GM19463 (cell line): ENCODE results near the gene SLC22A4.
A peak's percentile ranks its signal among the peaks of the same experiment; 100 is the strongest.

ENCODE experiments used
- ATAC-seq: cut with Tn5 transposase; IDR thresholded peaks from one replicate; pipeline ENCODE4 v1.9.1; 2021; ENCODE audit warnings: mild to moderate bottlenecking, moderate library complexity; ENCODE audit not compliant: unreplicated experiment

Gene SLC22A4

DNA sequence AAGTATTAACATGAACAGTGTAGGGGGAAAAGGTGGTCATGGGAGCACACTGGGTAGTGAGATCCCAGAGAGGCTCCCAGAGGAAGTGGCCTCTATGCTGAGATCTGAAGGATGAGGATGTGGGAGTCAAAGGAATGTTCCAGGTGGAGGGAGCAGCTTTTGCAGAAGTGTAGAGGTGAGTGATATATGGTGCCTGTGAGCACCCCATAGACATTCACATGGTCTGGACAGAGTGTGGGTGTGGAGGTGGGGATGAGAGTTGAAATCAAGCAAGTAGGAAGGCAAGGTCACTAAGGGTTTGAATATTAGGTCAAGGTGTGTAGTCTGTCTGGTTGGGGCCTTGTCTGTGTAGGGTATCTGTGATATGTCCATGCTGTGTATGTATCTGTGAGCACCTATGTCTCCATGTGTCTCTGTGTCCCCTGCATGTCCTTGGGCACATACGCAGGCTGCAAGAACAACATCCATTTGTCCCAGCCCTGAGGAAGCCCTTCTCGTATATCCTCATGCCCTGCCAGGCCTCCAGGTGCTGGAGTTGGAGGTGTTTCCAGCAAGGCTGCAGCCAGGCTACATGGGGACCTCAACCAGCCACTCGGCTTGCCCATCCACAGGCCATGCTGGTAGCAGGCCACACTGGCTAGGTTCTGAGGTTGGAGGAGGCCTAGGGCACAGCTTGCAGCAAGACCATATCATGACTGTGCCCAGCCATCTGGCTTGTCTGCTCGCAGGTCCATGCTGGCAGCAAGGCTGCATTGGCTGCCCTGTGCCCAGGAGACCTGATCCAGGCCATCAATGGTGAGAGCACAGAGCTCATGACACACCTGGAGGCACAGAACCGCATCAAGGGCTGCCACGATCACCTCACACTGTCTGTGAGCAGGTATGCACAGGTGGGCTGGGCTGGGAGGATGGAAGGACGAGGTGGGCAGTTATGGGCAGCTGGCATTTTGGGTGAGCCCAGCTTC, 32.0 kb upstream of the SLC22A4 start:
- no peak for ATAC-seq

DNA sequence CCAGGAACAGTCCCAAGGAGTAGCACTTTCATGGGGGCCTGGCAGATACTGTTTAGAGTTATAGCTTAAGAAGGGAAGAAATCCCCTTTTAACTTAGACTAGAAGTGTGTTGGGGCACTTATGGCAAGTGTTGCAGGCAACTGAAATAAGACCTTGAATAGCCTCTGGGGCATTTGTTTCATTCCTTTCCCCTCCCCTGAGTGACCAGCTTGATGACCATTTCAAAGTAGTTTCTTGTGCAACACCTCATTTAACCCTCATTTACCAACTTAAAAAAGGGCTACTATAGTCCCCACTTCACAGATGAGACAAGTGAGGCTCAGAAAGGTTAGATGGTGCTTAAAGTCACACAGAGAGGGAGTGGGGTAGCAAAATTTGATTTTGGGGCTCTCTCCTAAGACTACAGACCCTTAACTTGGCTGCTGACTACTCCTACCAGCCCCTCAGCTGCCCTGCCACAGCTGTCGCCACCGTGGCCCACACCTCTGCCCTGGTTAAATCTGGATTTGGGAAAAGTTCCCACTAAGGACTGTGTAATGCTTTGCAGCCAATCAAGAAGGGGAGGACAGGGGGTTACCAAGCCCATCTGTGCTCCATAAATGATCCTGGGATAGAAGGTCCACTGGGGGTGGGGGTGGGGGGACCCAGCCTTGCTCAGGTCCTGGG, 31.2 kb upstream of the SLC22A4 start:
- no peak for ATAC-seq

DNA sequence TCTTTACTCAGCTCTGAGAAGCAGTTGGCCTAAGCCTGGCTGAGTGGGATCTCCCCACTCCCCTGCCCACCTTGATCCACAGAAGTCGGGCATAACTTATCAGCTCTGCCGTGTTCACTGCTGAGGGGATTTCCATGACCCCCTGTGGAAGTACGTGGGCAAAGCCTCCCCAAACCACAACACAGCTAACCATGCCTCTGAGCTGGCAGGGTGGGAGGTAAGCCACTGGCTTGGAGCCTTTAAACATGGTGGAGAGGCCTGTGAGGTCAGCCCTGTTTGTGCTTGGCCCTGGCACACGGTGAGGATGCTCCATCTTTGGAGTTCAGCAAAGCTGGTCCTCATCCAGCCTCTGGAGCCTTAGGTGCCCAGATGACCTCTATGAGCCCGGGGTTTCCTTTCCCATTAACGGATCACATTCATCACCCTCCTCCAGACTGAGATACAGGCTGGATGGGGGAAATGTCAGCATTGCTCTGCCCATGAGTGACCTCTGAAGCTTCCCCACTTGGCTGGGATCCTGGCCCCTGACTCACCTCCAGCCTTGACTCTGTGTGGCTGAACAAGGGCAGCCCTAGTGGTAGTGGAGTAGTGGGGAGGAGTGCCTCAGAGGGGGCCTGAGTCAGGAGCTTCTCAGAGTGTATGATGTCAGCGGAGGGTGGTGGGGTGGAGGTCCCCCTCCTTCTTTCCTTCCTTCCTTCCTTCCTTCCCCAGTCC, 30.5 kb upstream of the SLC22A4 start:
- ATAC-seq = no peak

DNA sequence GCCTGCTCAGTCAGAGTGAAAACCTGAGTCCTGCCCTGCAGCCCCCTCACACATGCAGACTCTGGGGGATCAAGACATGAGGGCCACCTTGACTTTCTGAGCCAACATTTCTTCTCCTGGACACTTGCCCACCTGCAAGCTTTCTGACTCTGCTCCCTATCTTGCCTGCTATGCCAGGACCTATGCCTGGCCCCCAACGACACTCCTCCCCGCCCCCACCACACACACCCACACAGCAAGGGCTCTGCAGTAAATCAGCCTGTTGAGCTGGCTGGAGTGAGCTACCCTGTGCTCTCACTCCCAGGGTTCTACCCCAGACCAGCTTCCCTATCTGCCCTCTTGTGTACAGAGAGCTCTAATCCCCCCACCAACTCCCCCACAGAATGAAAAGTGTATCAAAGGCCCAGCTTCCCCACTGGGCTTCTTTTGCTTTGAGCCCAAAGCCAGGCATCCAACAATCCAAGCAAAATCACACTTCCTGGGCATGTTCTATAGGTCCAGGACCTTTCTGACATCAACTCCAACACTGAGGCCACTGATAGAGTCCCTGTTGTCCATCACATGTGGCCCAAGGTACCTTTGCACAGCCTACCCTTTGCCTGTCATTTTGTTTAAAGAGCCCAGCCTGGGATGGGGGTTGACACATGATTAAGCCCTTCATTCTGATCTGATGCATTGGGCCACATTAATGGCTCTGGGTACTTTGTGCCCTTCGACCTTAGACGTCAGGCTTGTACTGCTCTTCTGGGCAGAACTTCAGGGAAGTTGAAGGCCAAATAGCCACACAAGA, 29.5 kb upstream of the SLC22A4 start:
- ATAC-seq = no peak

DNA sequence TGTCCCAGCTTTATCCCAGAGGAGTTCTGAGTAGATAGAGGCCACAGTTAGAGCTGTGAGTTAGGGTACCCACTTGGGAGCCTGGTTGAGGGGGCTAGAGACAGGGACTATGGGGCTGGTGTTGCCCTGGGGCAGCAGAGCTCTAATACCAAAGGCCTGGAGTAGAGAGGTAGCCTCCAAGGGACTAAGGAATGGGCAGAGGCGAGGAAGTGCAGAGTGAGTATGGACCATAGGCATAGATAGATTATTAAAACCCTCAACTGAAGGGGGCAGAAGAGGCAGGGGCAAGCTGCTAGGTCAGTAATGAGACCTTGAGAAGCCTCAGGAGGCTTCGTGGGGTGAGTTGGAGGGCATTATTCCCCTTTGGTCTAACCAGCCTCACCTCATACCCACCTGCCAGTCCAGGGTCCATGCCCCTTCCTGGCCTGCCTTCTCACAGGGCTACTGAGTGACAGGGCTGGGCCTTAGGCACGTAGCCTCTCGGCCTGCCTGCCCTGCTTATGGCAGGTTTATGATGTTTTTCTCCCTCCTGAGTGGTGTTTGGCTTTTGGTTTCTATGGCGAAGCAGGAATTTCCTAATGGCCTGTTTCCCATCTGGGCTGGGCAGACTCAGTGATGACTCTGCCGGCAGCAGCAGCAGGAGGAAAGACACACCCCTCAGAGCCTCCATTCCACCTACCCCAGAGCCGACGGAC, 28.7 kb upstream of the SLC22A4 start:
- ATAC-seq = no peak

DNA sequence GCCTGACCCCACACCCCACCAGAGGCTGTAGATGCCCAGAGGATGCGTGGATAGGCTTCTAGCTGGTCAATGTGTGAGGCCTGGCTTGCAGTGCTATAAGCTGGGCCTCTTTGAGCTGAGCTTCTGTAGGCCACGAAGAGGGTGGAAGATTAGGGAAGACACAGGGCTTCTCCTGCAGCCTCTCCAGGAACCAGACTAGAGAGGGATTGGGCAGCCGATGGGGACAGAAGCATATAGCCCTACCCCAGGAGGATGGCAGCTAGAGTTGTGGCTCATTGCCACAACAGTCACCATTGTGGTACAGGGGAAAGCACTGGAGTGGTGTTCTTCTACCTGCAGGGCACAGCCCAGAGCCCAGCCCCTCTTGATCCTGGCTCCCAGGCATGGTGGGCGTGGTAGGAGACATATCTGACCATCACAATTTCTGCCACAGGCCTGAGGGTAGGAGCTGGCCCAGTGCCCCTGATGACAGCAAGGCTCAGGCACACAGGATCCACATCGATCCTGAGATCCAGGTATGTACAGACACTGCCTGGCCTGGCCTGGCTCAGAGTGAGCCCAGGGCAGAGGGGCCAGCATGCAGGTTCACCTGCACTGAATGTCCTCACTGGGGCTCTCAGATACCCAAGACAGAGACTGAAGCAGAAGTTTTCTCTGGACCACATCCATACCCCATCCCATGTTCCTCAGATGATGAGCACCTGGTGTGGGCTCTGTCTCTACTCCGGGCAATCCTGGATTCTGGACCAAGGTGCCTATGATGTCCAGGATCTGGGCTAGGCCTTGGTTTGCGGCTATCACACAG, 28.0 kb upstream of the SLC22A4 start:
- no peak for ATAC-seq

DNA sequence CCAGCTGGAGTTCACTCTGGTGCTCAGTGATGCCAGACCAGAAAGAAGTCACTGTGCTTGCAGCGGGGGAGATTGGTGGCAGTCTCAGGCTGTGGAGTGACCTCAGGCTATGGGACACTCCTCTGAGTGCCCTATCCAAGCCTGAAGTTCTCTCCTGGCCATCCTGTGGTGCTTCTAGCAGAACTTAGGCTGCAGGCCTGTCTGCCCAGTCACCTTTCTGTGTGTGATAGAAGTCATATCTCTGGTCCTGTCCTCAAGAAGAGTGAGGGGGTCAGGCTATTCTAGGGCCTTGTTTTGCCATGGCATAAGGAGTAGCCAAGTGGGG, 27.4 kb upstream of the SLC22A4 start:
- ATAC-seq = no peak

DNA sequence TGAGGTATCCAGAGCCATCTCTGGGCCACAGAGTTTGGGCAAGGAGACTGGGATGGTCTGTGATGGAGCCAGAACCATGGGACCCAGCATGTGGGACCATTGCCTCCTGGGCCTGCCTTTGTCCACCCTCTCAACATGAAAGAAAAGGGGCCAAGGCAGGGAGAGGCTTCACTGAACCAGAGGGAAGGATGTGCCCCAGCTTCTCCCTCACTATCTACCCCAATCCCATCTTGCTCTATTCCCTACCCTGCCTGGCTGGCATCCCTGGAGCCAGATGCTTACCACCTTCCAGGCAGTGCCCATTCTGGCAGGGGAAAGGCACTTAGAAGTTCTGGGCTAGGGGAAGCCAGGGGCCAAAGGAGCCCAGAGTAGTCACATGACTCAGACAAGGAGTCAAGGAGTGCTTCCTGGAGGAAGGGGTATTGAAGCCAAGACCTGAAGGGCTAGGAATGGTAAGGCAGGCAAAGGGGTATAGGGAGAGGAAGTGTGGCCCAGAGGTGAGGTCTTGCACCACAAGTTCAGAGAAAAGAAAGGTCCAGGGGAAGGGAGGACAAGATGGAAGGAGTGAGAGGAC, 26.9 kb upstream of the SLC22A4 start:
- no peak for ATAC-seq

DNA sequence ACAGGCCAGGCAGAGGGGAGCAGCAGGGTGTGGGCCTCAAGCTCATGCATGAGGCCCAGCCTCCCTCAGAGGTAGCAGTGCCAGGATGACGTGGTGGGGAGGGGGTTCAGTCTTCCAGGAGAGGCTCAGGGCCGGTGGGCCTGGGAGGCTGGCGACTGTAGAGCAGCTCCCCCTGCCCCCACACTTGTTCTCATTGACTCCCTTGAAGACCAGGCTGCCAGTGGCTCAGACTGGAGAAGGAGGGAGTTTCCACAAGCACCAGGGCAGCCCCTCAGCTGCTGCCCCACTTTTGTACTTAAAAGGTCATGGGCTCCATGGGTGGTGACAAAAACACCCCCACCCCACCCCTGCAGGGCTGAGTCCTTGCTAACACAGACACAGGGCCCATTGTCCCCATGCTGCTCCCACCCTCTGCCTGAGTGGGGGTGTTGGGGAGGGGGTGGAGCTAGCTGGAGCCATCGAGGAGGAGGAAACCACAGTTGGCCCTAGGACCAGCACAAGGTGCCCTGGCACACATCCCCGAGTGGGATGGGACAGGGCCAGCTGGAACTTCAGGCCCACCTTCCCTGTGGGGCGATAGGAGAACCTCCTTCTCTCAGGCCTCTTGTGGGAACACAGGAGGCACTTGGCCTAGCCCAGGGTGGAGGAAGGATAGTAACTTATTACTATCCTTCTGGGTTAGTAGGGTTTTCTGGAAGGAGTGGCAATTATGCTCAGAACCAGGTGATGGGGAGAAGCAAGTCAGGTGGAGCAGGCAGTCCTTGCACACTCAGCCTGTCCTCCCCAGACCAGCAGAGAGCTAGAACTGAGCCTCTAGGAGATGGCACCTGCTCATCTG, 26.0 kb upstream of the SLC22A4 start:
- peak; percentile 40 for ATAC-seq

DNA sequence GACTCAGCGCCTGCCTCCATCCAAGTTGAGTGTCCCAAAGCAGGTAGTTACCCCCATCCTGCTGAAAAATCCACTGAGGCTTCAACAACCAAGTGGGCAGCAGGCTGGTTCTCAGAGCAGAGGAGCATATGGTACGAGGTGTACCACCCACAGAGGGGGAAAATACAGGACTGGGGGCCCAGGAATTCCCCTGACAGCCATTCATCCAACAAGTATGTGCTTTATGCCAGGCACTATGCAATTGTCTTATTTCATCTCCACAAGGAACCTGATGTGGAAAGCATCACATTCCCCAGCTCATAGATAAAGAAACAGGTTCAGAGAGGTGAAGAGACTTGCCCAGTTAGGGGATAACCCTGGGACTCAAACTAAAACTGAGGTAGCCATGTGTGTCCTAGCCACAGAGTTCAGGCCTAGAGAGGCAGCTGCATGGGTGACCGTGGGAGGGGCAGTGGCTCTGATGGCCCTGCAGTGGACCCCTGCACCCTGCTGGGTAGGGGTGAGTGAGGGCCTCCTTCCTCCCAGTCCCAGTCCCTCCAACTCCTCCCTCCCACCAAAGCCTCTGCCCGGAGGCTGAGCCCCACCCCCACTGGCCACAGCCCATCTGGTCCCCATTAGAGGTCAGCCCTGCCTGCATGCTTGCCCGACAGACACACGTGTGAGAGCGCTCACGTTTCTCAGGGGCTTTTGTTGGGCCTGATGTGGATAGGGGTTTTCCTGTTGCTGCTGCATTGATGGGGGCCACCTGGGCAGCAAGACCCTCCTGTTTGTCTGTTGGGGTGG, 25.2 kb upstream of the SLC22A4 start:
- ATAC-seq = peak; percentile 71

DNA sequence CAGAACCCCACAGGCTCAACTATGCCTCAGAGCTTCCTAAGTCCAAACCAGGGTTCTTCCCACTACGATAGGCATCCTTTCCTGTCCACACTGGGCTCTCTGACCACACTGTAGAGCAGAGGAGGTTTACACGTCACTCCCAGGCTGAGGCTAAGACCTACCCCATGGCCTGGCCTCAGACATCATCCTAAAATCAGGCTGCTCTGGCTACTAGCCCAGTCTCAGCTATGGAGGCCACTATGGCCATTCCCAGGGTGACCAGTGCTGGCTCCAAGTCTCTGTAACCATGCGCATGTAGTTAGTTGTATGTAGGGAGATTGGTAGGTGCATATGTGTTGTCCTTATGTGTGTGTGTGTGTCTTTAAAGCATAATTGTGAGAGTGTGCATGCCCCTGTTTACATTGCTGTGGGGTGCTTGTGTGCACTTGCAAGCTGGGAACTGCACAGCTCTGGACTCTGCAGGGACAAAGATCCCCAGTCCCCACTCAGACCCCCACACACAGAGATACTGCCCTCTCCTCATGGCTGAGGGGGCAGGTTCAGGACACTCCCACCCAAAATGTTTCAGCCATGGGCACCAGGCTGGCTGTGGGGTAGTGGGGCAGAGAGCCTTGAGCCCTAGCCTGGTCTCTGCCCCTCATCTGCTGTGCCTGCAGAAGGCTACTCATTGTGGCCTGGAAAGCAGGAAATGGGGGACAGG, 24.4 kb upstream of the SLC22A4 start:
- ATAC-seq = no peak

DNA sequence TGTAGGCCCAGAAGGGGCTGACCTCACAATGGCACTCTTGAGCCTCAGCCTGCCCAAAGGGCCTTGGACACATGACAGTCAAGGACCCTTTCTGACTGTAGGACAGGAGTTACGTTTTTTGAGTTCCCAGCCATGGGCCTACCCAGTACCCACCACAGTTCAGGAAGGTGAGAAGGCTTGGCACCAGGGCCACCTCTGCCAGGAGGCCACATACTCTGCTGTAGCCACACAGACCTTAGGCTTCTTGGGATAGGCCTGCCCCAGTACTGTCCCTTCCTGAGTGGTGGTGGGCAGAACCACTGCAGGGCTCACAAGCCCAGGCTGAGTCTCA, 23.9 kb upstream of the SLC22A4 start:
- no peak for ATAC-seq

DNA sequence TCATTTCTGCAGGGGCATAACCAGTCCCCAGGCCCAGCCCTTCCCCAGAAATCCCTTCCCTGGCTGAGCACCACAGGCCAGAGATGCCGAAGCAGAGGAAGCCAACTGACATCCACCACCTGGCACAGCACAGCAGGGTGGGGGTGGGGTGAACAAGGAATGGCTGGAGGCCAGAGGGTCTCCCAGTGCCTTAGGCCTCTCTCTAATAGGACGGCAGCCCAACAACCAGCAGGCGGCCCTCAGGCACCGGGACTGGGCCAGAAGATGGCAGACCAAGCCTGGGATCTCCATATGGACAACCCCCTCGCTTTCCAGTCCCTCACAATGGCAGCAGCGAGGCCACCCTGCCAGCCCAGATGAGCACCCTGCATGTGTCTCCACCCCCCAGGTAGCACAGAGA, 23.5 kb upstream of the SLC22A4 start:
- ATAC-seq = no peak

DNA sequence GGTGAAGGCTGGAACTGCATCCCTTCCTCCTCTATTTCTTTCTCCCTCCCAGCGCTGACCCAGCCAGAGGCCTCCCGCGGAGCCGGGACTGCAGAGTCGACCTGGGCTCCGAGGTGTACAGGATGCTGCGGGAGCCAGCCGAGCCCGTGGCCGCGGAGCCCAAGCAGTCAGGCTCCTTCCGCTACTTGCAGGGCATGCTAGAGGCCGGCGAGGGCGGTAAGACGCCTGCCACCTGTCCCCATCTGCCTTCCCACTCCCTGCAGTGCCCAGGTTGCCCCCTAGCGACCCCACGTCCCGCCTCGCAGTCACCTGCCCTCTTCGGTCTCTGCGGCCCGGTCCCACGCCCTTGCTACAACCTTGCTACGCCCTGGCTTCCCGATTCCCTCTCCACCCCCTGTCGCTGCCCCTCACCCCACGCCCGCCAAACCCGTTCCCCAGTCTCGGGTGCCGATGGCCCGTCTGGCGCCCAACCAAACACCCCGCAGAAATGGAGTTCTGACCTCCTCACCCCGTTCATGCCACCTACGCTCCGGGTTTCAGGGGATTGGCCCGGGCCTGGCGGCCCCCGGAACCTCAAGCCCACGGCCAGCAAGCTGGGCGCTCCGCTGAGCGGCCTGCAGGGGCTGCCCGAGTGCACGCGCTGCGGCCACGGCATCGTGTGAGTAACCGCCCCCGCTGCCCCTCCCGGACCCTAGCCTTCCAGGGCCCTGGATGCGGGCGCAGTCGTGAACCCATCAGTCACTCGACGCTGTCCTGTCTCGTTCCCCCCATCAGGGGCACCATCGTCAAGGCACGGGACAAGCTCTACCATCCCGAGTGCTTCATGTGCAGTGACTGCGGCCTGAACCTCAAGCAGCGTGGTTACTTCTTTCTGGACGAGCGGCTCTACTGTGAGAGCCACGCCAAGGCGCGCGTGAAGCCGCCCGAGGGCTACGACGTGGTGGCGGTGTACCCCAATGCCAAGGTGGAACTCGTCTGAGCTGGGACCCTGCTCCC, 22.6 kb upstream of the SLC22A4 start:
- no peak for ATAC-seq

DNA sequence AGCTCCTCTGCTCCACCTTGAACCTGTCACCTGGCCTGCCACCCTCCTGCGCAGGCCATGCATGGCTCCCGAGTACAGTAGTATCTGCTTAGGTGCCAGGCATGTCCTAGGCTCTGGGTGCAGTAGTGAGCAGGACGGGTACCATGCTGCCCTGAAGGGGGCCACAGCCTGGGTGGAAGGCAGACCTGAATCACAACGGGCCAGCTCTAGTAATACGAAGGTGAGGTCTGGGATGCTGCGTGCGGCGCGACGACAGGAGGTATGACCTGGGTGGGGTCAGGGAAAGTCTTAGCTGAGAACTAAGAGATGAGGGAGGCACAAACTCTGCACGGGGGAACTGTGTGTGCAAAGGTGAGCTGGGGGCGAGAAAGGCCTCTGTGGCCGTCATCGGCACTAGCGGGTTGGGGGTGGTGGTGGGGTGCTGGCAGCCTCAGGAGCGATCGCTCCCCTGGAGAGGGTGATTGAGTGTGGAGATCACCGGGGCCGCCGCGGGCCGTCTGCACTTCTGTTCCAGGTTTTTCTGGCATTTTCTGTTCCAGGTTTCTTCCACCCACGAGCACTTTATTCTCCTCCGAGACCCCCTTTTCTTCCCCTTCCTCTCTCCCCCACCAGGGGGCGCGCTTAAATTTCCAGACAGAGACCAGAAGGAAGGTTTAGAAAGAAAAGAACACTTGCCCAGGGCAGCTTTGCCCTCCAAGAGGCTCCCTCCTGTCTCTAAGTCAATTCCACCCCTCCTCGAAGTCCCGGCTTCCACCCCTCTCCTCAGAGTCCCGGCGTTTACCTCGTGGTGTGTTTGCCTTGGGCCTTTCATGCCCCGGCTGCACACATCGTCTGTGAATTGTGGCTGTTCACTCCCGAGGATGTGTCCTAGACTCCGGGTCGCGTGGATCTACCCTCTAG, 21.6 kb upstream of the SLC22A4 start:
- ATAC-seq = no peak
